HepG2 (cell line): ENCODE data around the gene SFRP2. TPM values are rescaled to one million over a fixed set of nuclear protein-coding genes. Genes with fewer than 3 reads are reported as not detected.

Experiments used
- ATAC-seq: fragments of 200-7000 bp; cut with Tn5 transposase; 3 replicates; pipeline ENCODE4 v1.9.1; 2020; ENCODE audit warnings: mild to moderate bottlenecking, moderate library complexity
- BruUV-seq: library from RNA; stranded (reverse); fragments of 400-500 nt; replicated peaks from 2 replicates; lab custom pipeline; 2021; lab: Mats Ljungman, UMichigan
- CTCF ChIA-PET: fragments of 300-600 bp; formaldehyde crosslinking; extraction: SDS; loops from one replicate; lab custom pipeline; 2021; ENCODE audit warnings: low total read pairs, inconsistent platforms, low intra/inter-chr PET ratio; lab: Yijun Ruan, JAX
- POLR2A ChIA-PET: fragments of 350-600 bp; sonication (Branson Sonifier 250); formaldehyde crosslinking; loops from one replicate; lab custom pipeline; 2020; ENCODE audit warnings: antibody characterized with exemption, inconsistent platforms; lab: Yijun Ruan, JAX
- DNase-seq: peaks from one replicate; pipeline ENCODE4 v3.0.0-alpha.2; 2015; ENCODE audit warnings: low spot score
- FAIRE-seq: peaks from 3 replicates; lab custom pipeline; 2011; peaks lifted over from hg19 to GRCh38; lab: Jason Lieb, UNC
- H2AFZ ChIP-seq: one replicate; pipeline ENCODE4 v1.6.1; 2011; ENCODE audit warnings: low read length, inconsistent platforms
- H3K27ac ChIP-seq: fragments of 300-600 bp; 3 replicates; pipeline ENCODE4 v1.8.0; 2011; ENCODE audit warnings: mixed run types, mild to moderate bottlenecking, mixed read lengths, low read length, inconsistent platforms; ENCODE audit not compliant: insufficient read depth; ENCODE audit errors: extremely low read length
- H3K27me3 ChIP-seq, 2 experiments: fragments of 200-600 bp in 1 of 2; 2 replicates in 1 of 2; 3 replicates in 1 of 2; pipeline versions ENCODE4 v1.6.0 to v1.8.0; 2011; ENCODE audit warnings: low read length in 2 of 2, mild to moderate bottlenecking in 2 of 2, moderate library complexity in 2 of 2, inconsistent platforms in 1 of 2; ENCODE audit not compliant: insufficient read depth in 2 of 2, control insufficient read depth in 1 of 2
- H3K36me3 ChIP-seq, 2 experiments: fragments of 200-600 bp in 1 of 2; replicated peaks in 1 of 2; 2 replicates in 1 of 2; 3 replicates in 1 of 2; pipeline versions ENCODE4 v1.5.1 to v1.8.0; 2011; ENCODE audit warnings: low read length in 2 of 2, inconsistent platforms in 1 of 2; ENCODE audit not compliant: insufficient read depth in 2 of 2, control insufficient read depth in 1 of 2
- H3K4me1 ChIP-seq: 2 replicates; pipeline ENCODE4 v1.5.1; 2012; ENCODE audit warnings: low read length, inconsistent platforms; ENCODE audit not compliant: insufficient read depth
- H3K4me2 ChIP-seq: 2 replicates; pipeline ENCODE4 v1.6.0; 2011; ENCODE audit warnings: low read depth, low read length, inconsistent platforms
- H3K4me3 ChIP-seq, 3 experiments: fragments of 200-600 bp in 1 of 3; sonication (generic), shearing (Covaris generic) in 1 of 3; replicated peaks in 1 of 3; 2 replicates each; pipeline ENCODE4 v1.5.1; 2011 to 2016; ENCODE audit warnings: low read length in 3 of 3, inconsistent platforms in 2 of 3, low read depth in 2 of 3, mild to moderate bottlenecking in 2 of 3, control low read depth in 1 of 3, mixed read lengths in 1 of 3; ENCODE audit not compliant: insufficient read depth in 1 of 3
- H3K79me2 ChIP-seq: one replicate; pipeline ENCODE4 v1.6.1; 2011; ENCODE audit warnings: low read length, inconsistent platforms; ENCODE audit not compliant: insufficient read depth
- H3K9ac ChIP-seq: 2 replicates; pipeline ENCODE4 v1.6.0; 2011; ENCODE audit warnings: mild to moderate bottlenecking, low read depth, low read length, inconsistent platforms; ENCODE audit not compliant: insufficient read depth
- H3K9me3 ChIP-seq: 2 replicates; pipeline ENCODE4 v1.5.1; 2012; ENCODE audit warnings: mild to moderate bottlenecking, low read length
- H4K20me1 ChIP-seq: 2 replicates; pipeline ENCODE4 v1.6.0; 2011; ENCODE audit warnings: inconsistent platforms, mild to moderate bottlenecking, low read length, moderate library complexity; ENCODE audit not compliant: insufficient read depth
- ATAD3A ChIP-seq: sonication (generic); formaldehyde crosslinking; IDR thresholded peaks from 2 replicates; pipeline ENCODE4 v1.4.0; 2020; ENCODE audit warnings: missing genetic modification reagents
- FOXM1 ChIP-seq: sonication (generic); formaldehyde crosslinking; IDR thresholded peaks from 2 replicates; pipeline ENCODE4 v1.5.0; 2020; ENCODE audit warnings: missing genetic modification reagents
- SUZ12 ChIP-seq: fragments of 150-350 bp; IDR thresholded peaks from 2 replicates; pipeline ENCODE4 v1.6.1; 2014; ENCODE audit warnings: low read depth, low read length
- TOPORS ChIP-seq: sonication (generic); formaldehyde crosslinking; IDR thresholded peaks from 2 replicates; pipeline ENCODE4 v1.8.0; 2023; ENCODE audit warnings: mild to moderate bottlenecking, missing genetic modification reagents
- XRCC5 ChIP-seq: fragments of 200-400 bp; formaldehyde crosslinking; optimal IDR thresholded peaks from 2 replicates; pipeline ENCODE3; 2017; ENCODE audit warnings: mild to moderate bottlenecking, low read length
- ZBTB39 ChIP-seq: sonication (generic); formaldehyde crosslinking; IDR thresholded peaks from 2 replicates; pipeline ENCODE4 v1.5.0; 2020; ENCODE audit warnings: missing genetic modification reagents
- ZNF10 ChIP-seq: sonication (generic); formaldehyde crosslinking; IDR thresholded peaks from 2 replicates; pipeline ENCODE4 v1.4.0; 2020; ENCODE audit warnings: mild to moderate bottlenecking, low read depth, missing genetic modification reagents, borderline replicate concordance
- ZNF121 ChIP-seq: sonication (generic); formaldehyde crosslinking; IDR thresholded peaks from 2 replicates; pipeline ENCODE4 v1.5.0; 2020; ENCODE audit warnings: mild to moderate bottlenecking, missing genetic modification reagents
- ZNF317 ChIP-seq: sonication (generic); formaldehyde crosslinking; IDR thresholded peaks from 2 replicates; pipeline ENCODE4 v1.5.0; 2020; ENCODE audit warnings: mild to moderate bottlenecking, missing genetic modification reagents
- ZNF616 ChIP-seq: sonication (generic); formaldehyde crosslinking; IDR thresholded peaks from 2 replicates; pipeline ENCODE4 v1.5.0; 2020; ENCODE audit warnings: low read depth, mild to moderate bottlenecking, missing genetic modification reagents
- ZNF672 ChIP-seq: sonication (generic); formaldehyde crosslinking; IDR thresholded peaks from 2 replicates; pipeline ENCODE4 v1.8.1; 2022; ENCODE audit warnings: missing genetic modification reagents
- WGBS: methylation state at CpG from one replicate; pipeline ENCODE4 v1.1.6; 2017; ENCODE audit warnings: low lambda C conversion rate; 5-methylcytosine and 5-hydroxymethylcytosine counted together
- in situ Hi-C: cut with HindIII; loops from 2 replicates; pipeline ENCODE4 v1.10.0; 2017; ENCODE audit warnings: low pct_unique_long_range_greater_than_20kb; ENCODE audit not compliant: extremely low pct_ligation_motif_present
- intact Hi-C: fragments of 100-400 bp; cut with micrococcal nuclease; formaldehyde crosslinking; loops from one replicate; pipeline ENCODE4 v1.10.0; 2022; ENCODE audit not compliant: unreplicated experiment
- polyA plus RNA-seq, 8 experiments: library from polyadenylated mRNA; depleted of rRNA in 3 of 8; stranded (reverse) in 7 of 8; unstranded in 1 of 8; fragments of >200 nt; fragmentation: Illumina TruSeq in 4 of 8; extraction: Trizol in 4 of 8; gene quantifications; 2 replicates each; pipeline versions ENCODE4 v1.2.1 to v1.2.3, GENCODE V29; 2011 to 2016; ENCODE audit warnings: low read depth in 4 of 8, missing spikeins in 1 of 8, mixed read lengths in 1 of 8; ENCODE audit not compliant: insufficient read depth in 1 of 8
- total RNA-seq, 5 experiments: library from RNA; depleted of rRNA; stranded (reverse); fragments of >200 nt; fragmentation: Illumina TruSeq; extraction: Trizol; gene quantifications; 2 replicates each; pipeline ENCODE4 v1.2.3, GENCODE V29; 2016; ENCODE audit warnings: low read depth in 1 of 5

The SFRP2 gene
- total and polyA plus RNA-seq, 2 of the 13 experiments (the other 11 are each of a cell fraction or from before 2014, with no cell fraction given), result not detected

GRCh38 chr4:153780221-153780620, 8.7 kb downstream of the SFRP2 start:
- intact Hi-C loops, result loop anchor here (10.0 kb wide), 1 partner anchor 535 kb away; no protein-coding TSS in a partner anchor
- no peak for ATAC-seq

More at GRCh38 chr4:153780221-153780620, 8.7 kb downstream of the SFRP2 start:
- Histone ChIP-seq H2AFZ (no peak overlapping the region), H3K4me2 (no peak overlapping the region), H3K4me3 (no peak overlapping the region), H4K20me1 (no peaks in the 10 kb centered on the region)
- ChIA-PET POLR2A (no interaction called here), CTCF (no interaction called here)
- DNase-seq, result no peak
- BruUV-seq, result no TSS peak
- TF ChIP-seq TOPORS (CRISPR knock-in tag) (no peak), SUZ12 (no peak), ZNF121 (CRISPR knock-in tag) (no peak), ZBTB39 (CRISPR knock-in tag) (no peak), ATAD3A (no peak), XRCC5 (no peak), ZNF672 (no peak), ZNF10 (CRISPR knock-in tag) (no peak), ZNF616 (CRISPR knock-in tag) (no peak), FOXM1 (CRISPR knock-in tag) (no peak), ZNF317 (no peak)
- TF ChIP-seq, all 625 proteins: peak for 0
- no peaks in the 10 kb centered on the region for H3K4me1 ChIP-seq
- H3K27ac ChIP-seq, result no peak overlapping the region
- H3K36me3 ChIP-seq, result no peaks in the 10 kb centered on the region
- in situ Hi-C loops, result no loop called here
- H3K9me3 ChIP-seq, result no peaks in the 10 kb centered on the region
- no peak for FAIRE-seq
- H3K9ac ChIP-seq, result no peak overlapping the region
- peaks cover 3 to 14% of the 10 kb centered on the region in 2 experiments; a peak in 3 of 5 replicates for H3K27me3 ChIP-seq
- 0% methylated on average over 2 of the region's 2 CpGs for whole genome bisulfite sequencing
- H3K79me2 ChIP-seq, result no peaks in the 10 kb centered on the region
